Fibroblast of lung (primary cell): ENCODE results near the gene NMNAT3.

Experiments
- CTCF ChIP-seq, 2 donors: IDR thresholded peaks in 1 of 2; conservative IDR thresholded peaks in 1 of 2; 1 replicate in 1 of 2; 2 replicates in 1 of 2; pipeline ENCODE4 v1.5.1; 2011 to 2012; ENCODE audit warnings: low read length in 2 of 2, control low read depth in 1 of 2, inconsistent platforms in 1 of 2, low read depth in 1 of 2, mild to moderate bottlenecking in 1 of 2
- EZH2 ChIP-seq: IDR thresholded peaks from 2 replicates; pipeline ENCODE4 v1.5.1; 2012; ENCODE audit warnings: low read length, control low read depth, mild to moderate bottlenecking; ENCODE audit errors: missing control alignments

GRCh38 chr3:139687431-139687830 lies 9.7 kb upstream of the NMNAT3 start:
- TF ChIP-seq CTCF (conservative IDR thresholded peaks at IDR 0.05 in 1 of 2, IDR thresholded peaks at IDR 0.05 in 1 of 2; ENCODE audit: low read depth in 1 of 2, low read length in 2 of 2) (no peak), EZH2 (no peak)
